ENCODE measurements around the gene MPC1.
A peak's percentile ranks its signal among the peaks of the same experiment; 100 is the strongest.

MPC1 gene

DNA sequence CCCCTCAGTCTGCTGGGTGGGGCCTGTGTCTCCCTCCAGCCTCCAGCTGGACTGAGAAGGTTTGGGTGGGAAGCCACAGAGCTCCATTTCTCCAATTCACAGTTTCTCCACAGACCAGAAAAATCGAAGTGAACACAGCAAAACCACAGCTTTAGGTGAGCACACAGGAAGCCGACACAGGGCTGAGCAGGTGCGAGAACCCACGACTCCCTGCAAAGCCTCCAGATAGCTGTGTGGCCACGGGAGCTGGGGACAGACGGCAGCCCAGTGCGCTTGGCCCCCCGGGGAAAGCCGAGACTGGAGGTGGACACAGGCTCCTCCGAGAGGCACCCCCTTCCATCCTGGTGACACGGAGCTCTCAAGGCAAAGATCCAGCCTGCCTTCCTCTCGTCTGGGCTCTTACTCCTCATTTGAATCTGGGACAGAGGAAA is 29.0 kb upstream of the MPC1 start:
- peak overlapping the region; percentile 46 for H2BK5ac ChIP-seq (ENCODE audit: low read length)

DNA sequence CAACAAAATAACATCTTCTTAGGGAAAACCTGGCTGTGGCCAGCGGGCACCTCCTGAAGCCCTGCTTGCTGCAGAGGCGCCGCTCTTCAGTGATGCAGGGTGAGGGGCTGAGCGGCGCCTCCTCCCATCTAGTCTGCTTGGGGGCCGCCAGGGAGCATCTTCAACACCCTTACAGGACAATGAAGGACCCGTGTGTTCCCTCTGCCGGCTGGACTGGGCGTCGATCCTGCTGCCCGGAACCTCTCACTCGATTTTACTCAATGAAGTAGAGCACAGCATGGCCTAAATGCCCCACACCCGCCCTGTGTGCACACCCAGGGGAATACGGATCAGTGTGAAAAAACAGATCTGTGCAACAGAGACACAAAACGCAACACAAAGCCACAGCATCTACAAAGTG is 28.5 kb upstream of the MPC1 start:
- H3K4me3 ChIP-seq (ENCODE audit: low read length in 2 of 2) = no peak overlapping the region
- peaks cover 0 to 3% of the 10 kb centered on the region in 2 donors for H3K9me3 ChIP-seq (replicated peaks in 1 of 2; ENCODE audit: control insufficient read depth in 2 of 2, insufficient read depth in 1 of 2, low read depth in 1 of 2, low read length in 2 of 2)
- H3K14ac ChIP-seq (ENCODE audit: low read length) = peak overlapping the region; percentile 32
- peaks cover 0 to 3% (median 0%) of the 10 kb centered on the region in 3 experiments for H3K27me3 ChIP-seq (ENCODE audit: control insufficient read depth in 3 of 3, insufficient read depth in 3 of 3, low read depth in 1 of 3, low read length in 3 of 3)
- no peak for DNase-seq (ENCODE audit: low spot score)
- H3K79me1 ChIP-seq (ENCODE audit: low read depth, low read length) = no peaks in the 10 kb centered on the region
- H2BK12ac ChIP-seq (ENCODE audit: low read length) = no peak overlapping the region
- no peak overlapping the region for H3K4ac ChIP-seq (ENCODE audit: low read length)
- H3K27ac ChIP-seq (replicated peaks; ENCODE audit: low read length) = no peak overlapping the region
- H3K36me3 ChIP-seq (replicated peaks in 1 of 2; ENCODE audit: control insufficient read depth in 2 of 2, insufficient read depth in 2 of 2, low read length in 2 of 2) = peaks cover 12 to 37% of the 10 kb centered on the region in 2 donors
- no peak overlapping the region for H3K4me2 ChIP-seq (ENCODE audit: insufficient read depth, low read length, poor library complexity, severe bottlenecking)
- H2BK15ac ChIP-seq (ENCODE audit: low read length) = no peak overlapping the region
- peak overlapping the region; percentile 46 for H2BK5ac ChIP-seq (ENCODE audit: low read length)
- H3K23ac ChIP-seq (ENCODE audit: low read depth, low read length, poor library complexity) = peak overlapping the region; percentile 50
- H3K9ac ChIP-seq (ENCODE audit: low read depth, low read length, poor library complexity) = no peak overlapping the region
- H2BK120ac ChIP-seq (ENCODE audit: low read depth, low read length) = no peak overlapping the region
- peaks cover 0 to 2% of the 10 kb centered on the region in 2 donors for H3K4me1 ChIP-seq (ENCODE audit: control insufficient read depth in 2 of 2, insufficient read depth in 1 of 2, low read depth in 1 of 2, low read length in 2 of 2)
- no CpG with 5 or more reads among the region's 15 CpGs for WGBS, 2 donors (ENCODE audit: extremely low coverage in 2 of 2, insufficient read length in 2 of 2, insufficient replicate concordance in 1 of 2)
- no peak overlapping the region for H2AFZ ChIP-seq (ENCODE audit: low read length)
- H3K18ac ChIP-seq (ENCODE audit: low read length) = no peak overlapping the region
- H4K8ac ChIP-seq (ENCODE audit: low read depth, low read length) = no peak overlapping the region
- H2AK5ac ChIP-seq (ENCODE audit: low read depth, low read length) = no peak overlapping the region
- H4K91ac ChIP-seq (ENCODE audit: low read depth, low read length, poor library complexity) = no peak overlapping the region

More for the DNA sequence above, 29.0 kb upstream of the MPC1 start:
- no peak overlapping the region for H3K4me2 ChIP-seq (ENCODE audit: insufficient read depth, low read length, poor library complexity, severe bottlenecking)
- peaks cover 16 to 38% of the 10 kb centered on the region in 2 donors for H3K36me3 ChIP-seq (replicated peaks in 1 of 2; ENCODE audit: control insufficient read depth in 2 of 2, insufficient read depth in 2 of 2, low read length in 2 of 2)
- H3K18ac ChIP-seq (ENCODE audit: low read length) = peak overlapping the region; percentile 19
- no peak overlapping the region for H3K27ac ChIP-seq (replicated peaks; ENCODE audit: low read length)
- no peak overlapping the region for H2BK120ac ChIP-seq (ENCODE audit: low read depth, low read length)
- H3K23ac ChIP-seq (ENCODE audit: low read depth, low read length, poor library complexity) = peak overlapping the region; percentile 50
- no CpG with 5 or more reads among the region's 12 CpGs for WGBS, 2 donors (ENCODE audit: extremely low coverage in 2 of 2, insufficient read length in 2 of 2, insufficient replicate concordance in 1 of 2)
- H4K8ac ChIP-seq (ENCODE audit: low read depth, low read length) = no peak overlapping the region
- H3K4ac ChIP-seq (ENCODE audit: low read length) = no peak overlapping the region
- H3K79me1 ChIP-seq (ENCODE audit: low read depth, low read length) = no peaks in the 10 kb centered on the region
- H2BK15ac ChIP-seq (ENCODE audit: low read length) = no peak overlapping the region
- H2AFZ ChIP-seq (ENCODE audit: low read length) = no peak overlapping the region
- H3K4me1 ChIP-seq (ENCODE audit: control insufficient read depth in 2 of 2, insufficient read depth in 1 of 2, low read depth in 1 of 2, low read length in 2 of 2) = peaks cover 0 to 2% of the 10 kb centered on the region in 2 donors
- H3K4me3 ChIP-seq (ENCODE audit: low read length in 2 of 2) = no peak overlapping the region
- H2AK5ac ChIP-seq (ENCODE audit: low read depth, low read length) = peak overlapping the region; percentile 19
- no peak overlapping the region for H4K91ac ChIP-seq (ENCODE audit: low read depth, low read length, poor library complexity)
- H2BK12ac ChIP-seq (ENCODE audit: low read length) = no peak overlapping the region
- no peak overlapping the region for H3K14ac ChIP-seq (ENCODE audit: low read length)
- peaks cover 0 to 8% of the 10 kb centered on the region in 2 donors for H3K9me3 ChIP-seq (replicated peaks in 1 of 2; ENCODE audit: control insufficient read depth in 2 of 2, insufficient read depth in 1 of 2, low read depth in 1 of 2, low read length in 2 of 2)
- no peak overlapping the region for H3K9ac ChIP-seq (ENCODE audit: low read depth, low read length, poor library complexity)
- DNase-seq (ENCODE audit: low spot score) = no peak
- peaks cover 0 to 6% (median 0%) of the 10 kb centered on the region in 3 experiments for H3K27me3 ChIP-seq (ENCODE audit: control insufficient read depth in 3 of 3, insufficient read depth in 3 of 3, low read depth in 1 of 3, low read length in 3 of 3)

DNA sequence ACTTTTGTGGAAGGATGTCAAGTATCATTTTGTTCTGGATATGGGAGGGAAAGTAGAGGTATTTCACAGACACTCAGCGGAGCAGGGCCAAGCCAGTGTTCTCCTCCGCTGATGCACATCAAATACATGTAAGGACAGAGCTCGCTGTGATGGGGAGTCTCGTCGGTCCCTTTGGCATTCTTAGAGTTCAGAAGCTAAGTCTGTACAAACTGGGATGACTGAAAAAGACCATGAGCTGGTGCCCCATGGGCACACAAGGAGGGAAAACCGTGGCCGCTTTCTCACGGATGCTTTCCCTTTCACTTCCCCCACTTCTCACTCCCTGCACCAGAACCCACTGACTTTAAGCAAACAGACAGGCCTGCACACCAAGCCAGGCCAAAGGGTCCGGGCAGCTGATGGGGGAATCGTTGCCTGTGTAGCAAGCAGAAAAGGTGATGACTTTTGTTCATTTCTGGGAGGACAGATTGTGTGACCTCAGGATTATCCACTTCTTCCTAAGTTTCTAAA is 27.7 kb upstream of the MPC1 start:
- no peak overlapping the region for H4K91ac ChIP-seq (ENCODE audit: low read depth, low read length, poor library complexity)
- no peak overlapping the region for H2BK12ac ChIP-seq (ENCODE audit: low read length)
- peaks cover 9 to 35% of the 10 kb centered on the region in 2 donors for H3K36me3 ChIP-seq (replicated peaks in 1 of 2; ENCODE audit: control insufficient read depth in 2 of 2, insufficient read depth in 2 of 2, low read length in 2 of 2)
- H3K27me3 ChIP-seq (ENCODE audit: control insufficient read depth in 3 of 3, insufficient read depth in 3 of 3, low read depth in 1 of 3, low read length in 3 of 3) = no peaks in the 10 kb centered on the region
- no peak for DNase-seq (ENCODE audit: low spot score)
- no peak overlapping the region for H2BK120ac ChIP-seq (ENCODE audit: low read depth, low read length)
- H3K4me2 ChIP-seq (ENCODE audit: insufficient read depth, low read length, poor library complexity, severe bottlenecking) = no peak overlapping the region
- H2BK15ac ChIP-seq (ENCODE audit: low read length) = no peak overlapping the region
- H3K9me3 ChIP-seq (replicated peaks in 1 of 2; ENCODE audit: control insufficient read depth in 2 of 2, insufficient read depth in 1 of 2, low read depth in 1 of 2, low read length in 2 of 2) = no peaks in the 10 kb centered on the region
- no peak overlapping the region for H3K4me3 ChIP-seq (ENCODE audit: low read length in 2 of 2)
- no peak overlapping the region for H4K8ac ChIP-seq (ENCODE audit: low read depth, low read length)
- no peak overlapping the region for H2AFZ ChIP-seq (ENCODE audit: low read length)
- no peak overlapping the region for H3K18ac ChIP-seq (ENCODE audit: low read length)
- no peak overlapping the region for H3K27ac ChIP-seq (replicated peaks; ENCODE audit: low read length)
- no peak overlapping the region for H3K14ac ChIP-seq (ENCODE audit: low read length)
- H3K23ac ChIP-seq (ENCODE audit: low read depth, low read length, poor library complexity) = no peak overlapping the region
- no peak overlapping the region for H2AK5ac ChIP-seq (ENCODE audit: low read depth, low read length)
- WGBS, 2 donors (ENCODE audit: extremely low coverage in 2 of 2, insufficient read length in 2 of 2, insufficient replicate concordance in 1 of 2) = no CpG with 5 or more reads among the region's 10 CpGs
- H2BK5ac ChIP-seq (ENCODE audit: low read length) = no peak overlapping the region
- peaks cover 0 to 2% of the 10 kb centered on the region in 2 donors for H3K4me1 ChIP-seq (ENCODE audit: control insufficient read depth in 2 of 2, insufficient read depth in 1 of 2, low read depth in 1 of 2, low read length in 2 of 2)
- no peaks in the 10 kb centered on the region for H3K79me1 ChIP-seq (ENCODE audit: low read depth, low read length)
- H3K9ac ChIP-seq (ENCODE audit: low read depth, low read length, poor library complexity) = no peak overlapping the region
- no peak overlapping the region for H3K4ac ChIP-seq (ENCODE audit: low read length)

DNA sequence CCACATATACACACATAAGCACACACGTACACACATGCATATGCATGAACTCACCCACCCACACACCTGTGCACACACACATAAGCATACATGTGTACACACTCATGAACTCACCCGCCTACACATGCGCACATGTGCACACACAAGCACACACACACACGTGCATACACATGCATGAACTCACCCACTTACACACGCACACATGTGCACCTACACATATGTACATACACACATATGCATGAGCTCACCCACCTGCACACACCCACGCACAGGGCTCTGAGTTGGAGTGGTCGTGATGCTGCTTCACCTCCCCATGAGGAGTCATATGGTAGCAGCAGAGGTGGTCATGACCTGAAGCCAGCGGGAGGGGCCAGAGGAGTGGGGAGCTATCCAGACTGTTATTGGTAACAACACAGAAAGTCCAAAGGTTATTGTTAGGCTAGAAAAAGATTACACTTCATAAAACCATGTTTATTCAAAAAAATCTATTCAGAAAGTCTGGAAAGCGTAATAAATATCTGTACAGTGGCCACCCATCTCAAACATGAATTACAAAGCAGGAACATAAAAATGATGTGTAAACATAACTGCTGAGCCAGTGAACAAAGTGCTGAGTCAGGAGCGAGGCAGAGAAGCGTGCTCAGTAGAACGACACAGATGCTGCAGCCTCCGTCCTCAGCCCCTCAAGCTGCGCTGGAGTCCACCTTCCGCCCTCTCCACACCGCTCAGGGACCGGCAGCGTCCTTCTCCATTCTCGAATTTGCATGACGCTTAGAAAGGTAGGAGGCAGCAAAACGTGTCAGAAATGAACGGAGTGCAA is 26.4 kb upstream of the MPC1 start:
- Histone ChIP-seq H2BK120ac (ENCODE audit: low read depth, low read length) (no peak overlapping the region), H2AK5ac (ENCODE audit: low read depth, low read length) (no peak overlapping the region), H3K14ac (ENCODE audit: low read length) (no peak overlapping the region), H4K91ac (ENCODE audit: low read depth, low read length, poor library complexity) (peak overlapping the region; percentile 34), H3K27me3 (ENCODE audit: control insufficient read depth in 3 of 3, insufficient read depth in 3 of 3, low read depth in 1 of 3, low read length in 3 of 3) (no peaks in the 10 kb centered on the region), H2BK12ac (ENCODE audit: low read length) (no peak overlapping the region), H3K79me1 (ENCODE audit: low read depth, low read length) (no peaks in the 10 kb centered on the region), H2BK15ac (ENCODE audit: low read length) (no peak overlapping the region), H3K4me3 (ENCODE audit: low read length in 2 of 2) (peak overlapping the region in 1 of 2 donors; percentile 23), H3K23ac (ENCODE audit: low read depth, low read length, poor library complexity) (peak overlapping the region; percentile 58), H3K9ac (ENCODE audit: low read depth, low read length, poor library complexity) (no peak overlapping the region), H3K9me3 (replicated peaks in 1 of 2; ENCODE audit: control insufficient read depth in 2 of 2, insufficient read depth in 1 of 2, low read depth in 1 of 2, low read length in 2 of 2) (no peaks in the 10 kb centered on the region), H3K4me1 (ENCODE audit: control insufficient read depth in 2 of 2, insufficient read depth in 1 of 2, low read depth in 1 of 2, low read length in 2 of 2) (peaks cover 0 to 2% of the 10 kb centered on the region in 2 donors), H2AFZ (ENCODE audit: low read length) (no peak overlapping the region), H4K8ac (ENCODE audit: low read depth, low read length) (peak overlapping the region; percentile 97), H3K36me3 (replicated peaks in 1 of 2; ENCODE audit: control insufficient read depth in 2 of 2, insufficient read depth in 2 of 2, low read length in 2 of 2) (peaks cover 9 to 24% of the 10 kb centered on the region in 2 donors), H3K4me2 (ENCODE audit: insufficient read depth, low read length, poor library complexity, severe bottlenecking) (no peak overlapping the region), H3K4ac (ENCODE audit: low read length) (no peak overlapping the region), H3K18ac (ENCODE audit: low read length) (no peak overlapping the region), H3K27ac (replicated peaks; ENCODE audit: low read length) (no peak overlapping the region), H2BK5ac (ENCODE audit: low read length) (no peak overlapping the region)
- no peak for DNase-seq (ENCODE audit: low spot score)
- WGBS, 2 donors (ENCODE audit: extremely low coverage in 2 of 2, insufficient read length in 2 of 2, insufficient replicate concordance in 1 of 2) = no CpG with 5 or more reads among the region's 22 CpGs

Data from neuronal stem cell (in vitro differentiated cells).